K562 (cell line): Measurements from ENCODE around the gene IQCM. TPM values are rescaled to one million over a fixed set of nuclear protein-coding genes. Genes with fewer than 3 reads are reported as not detected.

Source experiments
- ARID2 ChIP-seq: fragments of 450-650 bp; IDR thresholded peaks from 2 replicates; pipeline ENCODE4 v1.6.1; 2017; ENCODE audit warnings: antibody characterized with exemption, mild to moderate bottlenecking
- DDX20 ChIP-seq: fragments of 450-650 bp; IDR thresholded peaks from 2 replicates; pipeline ENCODE4 v1.6.1; 2016; ENCODE audit warnings: missing genetic modification characterization, low read depth, mild to moderate bottlenecking, missing compliant biosample characterization, moderate library complexity
- HNRNPL ChIP-seq: fragments of 200-400 bp; formaldehyde crosslinking; IDR thresholded peaks from 2 replicates; pipeline ENCODE4 v1.6.1; 2017; ENCODE audit warnings: low read depth, mild to moderate bottlenecking, low read length
- MBD1 ChIP-seq: fragments of 250-450 bp; sonication (Bioruptor Pico); IDR thresholded peaks from 2 replicates; pipeline ENCODE4 v1.8.0; 2022; ENCODE audit warnings: inconsistent platforms
- RBM39 ChIP-seq: fragments of 200-400 bp; formaldehyde crosslinking; optimal IDR thresholded peaks from 2 replicates; pipeline ENCODE3; 2018; ENCODE audit warnings: low read depth, low read length
- ZBTB26 ChIP-seq: fragments of 450-650 bp; formaldehyde crosslinking; IDR thresholded peaks from 2 replicates; pipeline ENCODE4 v1.4.0; 2022; ENCODE audit warnings: missing genetic modification characterization
- polyA plus RNA-seq, 8 experiments: library from polyadenylated mRNA; depleted of rRNA in 4 of 8; stranded (reverse) in 5 of 8; unstranded in 3 of 8; fragments of >200 nt; fragmentation: Nextera tagmentation in 2 of 8; fragmentation: Illumina TruSeq in 1 of 8; extraction: Ambion mirVana in 2 of 8; extraction: Trizol in 1 of 8; gene quantifications; 2 replicates each; pipeline versions ENCODE4 v1.2.1 to v1.2.3, GENCODE V29; 2011 to 2014; ENCODE audit warnings: inconsistent platforms in 1 of 8, missing spikeins in 1 of 8
- total RNA-seq, 7 experiments: library from RNA; depleted of rRNA in 6 of 7; stranded (reverse); fragments of >200 nt in 6 of 7; fragmentation: Illumina TruSeq in 2 of 7; extraction: Trizol in 2 of 7; gene quantifications; 2 replicates each; pipeline versions ENCODE4 v1.2.1 to v1.2.3, GENCODE V29; 2011 to 2021; ENCODE audit warnings: low replicate concordance in 1 of 7
- TF ChIP-seq, protein P1 (sequence below): sonication (generic); formaldehyde crosslinking; IDR thresholded peaks from 2 replicates; pipeline ENCODE4 v1.8.1; 2023; ENCODE audit warnings: mild to moderate bottlenecking, missing genetic modification reagents

Gene IQCM
- total and polyA plus RNA-seq, 9 of the 15 experiments (the other 6 are each of a cell fraction or from before 2014, with no cell fraction given), result not detected

DNA sequence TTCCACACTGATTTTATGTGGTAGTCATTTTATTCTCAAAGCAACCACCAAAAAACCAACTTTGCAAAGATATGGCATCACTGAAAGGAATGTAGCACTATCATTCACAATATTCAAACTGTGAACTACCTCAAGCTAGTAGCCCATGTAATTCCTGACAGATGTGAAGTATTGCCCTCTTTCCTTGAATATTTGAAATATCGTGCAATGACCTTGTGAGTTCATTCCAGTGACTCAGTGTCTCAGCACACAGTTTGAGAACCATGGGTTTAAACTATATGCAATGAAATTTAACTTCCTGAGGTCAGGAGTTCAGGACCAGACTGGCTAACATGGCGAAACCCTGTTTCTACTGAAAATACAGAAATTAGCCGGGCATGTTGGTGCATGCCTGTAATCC is 20.9 kb upstream of the IQCM start (continued):
- no peak for TF ChIP-seq MBD1 (CRISPR knock-in tag)
- no peak for TF ChIP-seq ARID2
- TF ChIP-seq RBM39, result no peak
- TF ChIP-seq DDX20 (tag), result no peak
- TF ChIP-seq ZBTB26, result no peak
- TF ChIP-seq, protein P1, sequence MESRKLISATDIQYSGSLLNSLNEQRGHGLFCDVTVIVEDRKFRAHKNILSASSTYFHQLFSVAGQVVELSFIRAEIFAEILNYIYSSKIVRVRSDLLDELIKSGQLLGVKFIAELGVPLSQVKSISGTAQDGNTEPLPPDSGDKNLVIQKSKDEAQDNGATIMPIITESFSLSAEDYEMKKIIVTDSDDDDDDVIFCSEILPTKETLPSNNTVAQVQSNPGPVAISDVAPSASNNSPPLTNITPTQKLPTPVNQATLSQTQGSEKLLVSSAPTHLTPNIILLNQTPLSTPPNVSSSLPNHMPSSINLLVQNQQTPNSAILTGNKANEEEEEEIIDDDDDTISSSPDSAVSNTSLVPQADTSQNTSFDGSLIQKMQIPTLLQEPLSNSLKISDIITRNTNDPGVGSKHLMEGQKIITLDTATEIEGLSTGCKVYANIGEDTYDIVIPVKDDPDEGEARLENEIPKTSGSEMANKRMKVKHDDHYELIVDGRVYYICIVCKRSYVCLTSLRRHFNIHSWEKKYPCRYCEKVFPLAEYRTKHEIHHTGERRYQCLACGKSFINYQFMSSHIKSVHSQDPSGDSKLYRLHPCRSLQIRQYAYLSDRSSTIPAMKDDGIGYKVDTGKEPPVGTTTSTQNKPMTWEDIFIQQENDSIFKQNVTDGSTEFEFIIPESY, result no peak
- TF ChIP-seq HNRNPL, result no peak
